SU-DHL-6 (cell line): ENCODE data around the gene LSS.

ENCODE experiments used
- CTCF ChIP-seq: fragments of 200-600 bp; sonication (generic); IDR thresholded peaks from one replicate; pipeline ENCODE4 v1.5.1; 2017; ENCODE audit warnings: antibody characterized with exemption, mild to moderate bottlenecking, low read length, moderate library complexity; ENCODE audit not compliant: insufficient read depth, poor library complexity, severe bottlenecking
- EZH2phosphoT487 ChIP-seq: fragments of 200-600 bp; sonication (generic), shearing (Covaris generic); conservative IDR thresholded peaks from 2 replicates; pipeline ENCODE4 v1.6.1; 2018; ENCODE audit warnings: mild to moderate bottlenecking, antibody characterized with exemption, low read length, moderate library complexity, mixed read lengths

GRCh38 chr21:46183910-46184624 lies 44.5 kb downstream of the LSS start, which contains the start of gene SPATC1L:
- no peak for TF ChIP-seq CTCF
- TF ChIP-seq EZH2phosphoT487: no peak
